H1 (cell line): ENCODE results near the gene MEP1A. TPM values are rescaled to one million over a fixed set of nuclear protein-coding genes. Genes with fewer than 3 reads are reported as not detected.
"Not testable (repeated sequence)": the region's sequence is repeated elsewhere in the genome, so short reads cannot be mapped to it uniquely, and the experiment has no call there.

Source experiments
- CTCF ChIA-PET: fragments of 300-600 bp; sonication (Branson Sonifier 250); formaldehyde crosslinking; loops from one replicate; lab custom pipeline; 2021; ENCODE audit not compliant: partially characterized antibody; lab: Charles Lee
- POLR2A ChIA-PET: fragments of 300-600 bp; sonication (Branson Sonifier 250); formaldehyde crosslinking; loops from one replicate; lab custom pipeline; 2021; ENCODE audit warnings: inconsistent platforms; ENCODE audit not compliant: partially characterized antibody; lab: Charles Lee
- DNase-seq, 2 experiments: peaks; one replicate each; pipeline versions ENCODE4 v3.0.0 to v3.0.0-alpha.2; 2010 to 2022; ENCODE audit warnings: low spot score in 2 of 2, low read depth in 1 of 2, mixed read lengths in 1 of 2
- FAIRE-seq: peaks from 2 replicates; lab custom pipeline; 2011; peaks lifted over from hg19 to GRCh38; lab: Jason Lieb, UNC
- H2AFZ ChIP-seq: 2 replicates; pipeline ENCODE4 v1.8.1; 2012; ENCODE audit warnings: low read length, inconsistent platforms
- H2AK5ac ChIP-seq: 2 replicates; pipeline ENCODE4 v1.6.1; 2013; ENCODE audit warnings: low read depth, low read length
- H2BK120ac ChIP-seq: replicated peaks from 2 replicates; pipeline ENCODE3; 2013; ENCODE audit warnings: low read depth, low read length, inconsistent platforms
- H2BK12ac ChIP-seq: 2 replicates; pipeline ENCODE4 v1.6.1; 2013; ENCODE audit warnings: low read depth, low read length
- H2BK15ac ChIP-seq: 2 replicates; pipeline ENCODE4 v1.6.1; 2013; ENCODE audit warnings: low read length
- H2BK20ac ChIP-seq: 2 replicates; pipeline ENCODE4 v1.6.1; 2013; ENCODE audit warnings: low read length
- H2BK5ac ChIP-seq: 2 replicates; pipeline ENCODE4 v1.6.1; 2013; ENCODE audit warnings: low read depth, low read length
- H3K14ac ChIP-seq: 2 replicates; pipeline ENCODE4 v1.6.1; 2013; ENCODE audit warnings: inconsistent platforms; ENCODE audit not compliant: insufficient read length
- H3K18ac ChIP-seq: 2 replicates; pipeline ENCODE4 v1.6.1; 2013; ENCODE audit warnings: low read length; ENCODE audit errors: extremely low read depth
- H3K23ac ChIP-seq: 2 replicates; pipeline ENCODE4 v1.6.1; 2013; ENCODE audit warnings: inconsistent platforms; ENCODE audit not compliant: insufficient read length
- H3K23me2 ChIP-seq: 2 replicates; pipeline ENCODE4 v1.6.1; 2013; ENCODE audit warnings: low read depth, low read length
- H3K27ac ChIP-seq: 2 replicates; pipeline ENCODE4 v1.6.1; 2011; ENCODE audit warnings: low read depth, low read length, inconsistent platforms
- H3K27me3 ChIP-seq, 4 experiments: replicated peaks in 1 of 4; 1 replicate in 1 of 4; 2 replicates in 3 of 4; pipeline versions ENCODE4 v1.6.1 to v1.8.1; 2011 to 2013; ENCODE audit warnings: low read length in 3 of 4, mild to moderate bottlenecking in 3 of 4, inconsistent platforms in 2 of 4, mixed read lengths in 2 of 4, moderate library complexity in 1 of 4; ENCODE audit not compliant: control insufficient read depth in 3 of 4, insufficient read depth in 3 of 4; ENCODE audit errors: extremely low read depth in 1 of 4
- H3K36me3 ChIP-seq, 4 experiments: 2 replicates each; pipeline versions ENCODE4 v1.6.1 to v1.8.1; 2011 to 2013; ENCODE audit warnings: mild to moderate bottlenecking in 4 of 4, low read length in 3 of 4, moderate library complexity in 2 of 4, control low read depth in 1 of 4, inconsistent platforms in 1 of 4; ENCODE audit not compliant: insufficient read depth in 4 of 4, control insufficient read depth in 2 of 4
- H3K4ac ChIP-seq: replicated peaks from 2 replicates; pipeline ENCODE3; 2013; ENCODE audit warnings: low read length, low read depth, mixed read lengths, inconsistent platforms; ENCODE audit not compliant: insufficient read length
- H3K4me1 ChIP-seq, 4 experiments: replicated peaks in 1 of 4; 1 replicate in 1 of 4; 2 replicates in 3 of 4; pipeline versions ENCODE4 v1.6.1 to v1.8.1; 2011 to 2013; ENCODE audit warnings: low read length in 3 of 4, inconsistent platforms in 2 of 4, mixed read lengths in 1 of 4; ENCODE audit not compliant: insufficient read depth in 4 of 4, control insufficient read depth in 3 of 4
- H3K4me2 ChIP-seq, 2 experiments: 2 replicates each; pipeline versions ENCODE4 v1.6.1 to v1.8.1; 2011 to 2013; ENCODE audit warnings: low read depth in 2 of 2, low read length in 2 of 2, control low read depth in 1 of 2, inconsistent platforms in 1 of 2, mild to moderate bottlenecking in 1 of 2; ENCODE audit not compliant: insufficient read depth in 1 of 2
- H3K4me3 ChIP-seq, 4 experiments: fragments of 200-600, 300-600 bp in 1 of 4; sonication (generic), shearing (Covaris generic), sonication (Bioruptor Twin) in 1 of 4; 2 replicates each; pipeline versions ENCODE4 v1.5.1 to v1.8.1; 2011 to 2016; ENCODE audit warnings: low read length in 4 of 4, low read depth in 3 of 4, control low read depth in 2 of 4, inconsistent platforms in 2 of 4, mild to moderate bottlenecking in 2 of 4, mixed read lengths in 1 of 4, moderate library complexity in 1 of 4; ENCODE audit not compliant: insufficient read depth in 2 of 4; ENCODE audit errors: extremely low read depth in 1 of 4
- H3K56ac ChIP-seq: replicated peaks from 2 replicates; pipeline ENCODE3; 2013; ENCODE audit warnings: low read depth, mild to moderate bottlenecking, mixed read lengths, low read length, inconsistent platforms; ENCODE audit not compliant: insufficient read length
- H3K79me1 ChIP-seq: 2 replicates; pipeline ENCODE4 v1.6.1; 2013; ENCODE audit warnings: low read depth, low read length, control low read depth
- H3K79me2 ChIP-seq, 2 experiments: 2 replicates each; pipeline versions ENCODE4 v1.6.1 to v1.8.1; 2012 to 2013; ENCODE audit warnings: low read length in 2 of 2, mild to moderate bottlenecking in 2 of 2, inconsistent platforms in 1 of 2; ENCODE audit not compliant: insufficient read depth in 2 of 2, control insufficient read depth in 1 of 2
- H3K9ac ChIP-seq, 4 experiments: replicated peaks in 1 of 4; 1 replicate in 1 of 4; 2 replicates in 3 of 4; pipeline versions ENCODE4 v1.6.1 to v1.8.1; 2011 to 2013; ENCODE audit warnings: low read depth in 3 of 4, low read length in 3 of 4, control low read depth in 2 of 4, mild to moderate bottlenecking in 2 of 4, moderate library complexity in 2 of 4, inconsistent platforms in 1 of 4; ENCODE audit errors: extremely low read depth in 1 of 4
- H3K9me3 ChIP-seq, 2 experiments: 2 replicates each; pipeline versions ENCODE4 v1.6.1 to v1.8.1; 2012 to 2013; ENCODE audit warnings: mild to moderate bottlenecking in 2 of 2, moderate library complexity in 2 of 2, control low read depth in 1 of 2, inconsistent platforms in 1 of 2, low read depth in 1 of 2, low read length in 1 of 2, mixed read lengths in 1 of 2; ENCODE audit not compliant: insufficient read depth in 2 of 2
- H4K20me1 ChIP-seq, 2 experiments: replicated peaks in 1 of 2; 2 replicates each; pipeline versions ENCODE3 to v1.8.1; 2011 to 2013; ENCODE audit warnings: inconsistent platforms in 2 of 2, low read length in 2 of 2, mild to moderate bottlenecking in 1 of 2; ENCODE audit not compliant: insufficient read depth in 2 of 2, control insufficient read depth in 1 of 2
- H4K5ac ChIP-seq: 2 replicates; pipeline ENCODE4 v1.6.1; 2013; ENCODE audit warnings: low read length, low read depth, mixed read lengths, inconsistent platforms; ENCODE audit not compliant: insufficient read length
- H4K8ac ChIP-seq: 2 replicates; pipeline ENCODE4 v1.8.0; 2013; ENCODE audit warnings: mild to moderate bottlenecking, moderate library complexity, low read length, inconsistent platforms; ENCODE audit not compliant: insufficient read depth; ENCODE audit errors: extremely low read depth
- H4K91ac ChIP-seq: replicated peaks from 2 replicates; pipeline ENCODE3; 2013; ENCODE audit warnings: low read length, mixed read lengths, inconsistent platforms; ENCODE audit not compliant: insufficient read length
- CTCF ChIP-seq, 3 experiments: IDR thresholded peaks; 1 replicate in 2 of 3; 2 replicates in 1 of 3; pipeline versions ENCODE4 v1.5.1 to v1.6.1; 2011; ENCODE audit warnings: low read length in 3 of 3, mild to moderate bottlenecking in 3 of 3, inconsistent platforms in 2 of 3, low read depth in 1 of 3, moderate library complexity in 1 of 3; ENCODE audit not compliant: insufficient read depth in 1 of 3; ENCODE audit errors: control extremely low read depth in 1 of 3
- RAD21 ChIP-seq, 2 experiments: IDR thresholded peaks in 1 of 2; conservative IDR thresholded peaks in 1 of 2; 2 replicates each; pipeline ENCODE4 v1.6.1; 2011; ENCODE audit warnings: low read depth in 2 of 2, low read length in 2 of 2, improper control_type of control experiment in 1 of 2, inconsistent platforms in 1 of 2, mild to moderate bottlenecking in 1 of 2, moderate library complexity in 1 of 2
- WGBS, 2 experiments: shearing (Covaris generic) in 1 of 2; methylation state at CpG; one replicate each; pipeline versions ENCODE4 v1.1.6 to v1.1.7; 2013 to 2015; ENCODE audit warnings: low lambda C conversion rate in 2 of 2, mixed read lengths in 2 of 2, inconsistent platforms in 1 of 2, low coverage in 1 of 2, missing lambda C conversion rate in 1 of 2; ENCODE audit not compliant: insufficient replicate concordance in 2 of 2, insufficient coverage in 1 of 2, insufficient read length in 1 of 2; ENCODE audit errors: extremely low coverage in 1 of 2, missing lambda C conversion rate in 1 of 2; 5-methylcytosine and 5-hydroxymethylcytosine counted together
- polyA plus RNA-seq, 7 experiments: library from polyadenylated mRNA; depleted of rRNA in 3 of 7; stranded (reverse) in 5 of 7; unstranded in 2 of 7; fragments of >200 nt in 5 of 7; fragments of 200-250 nt in 2 of 7; gene quantifications; 1 replicate in 5 of 7; 2 replicates in 1 of 7; 4 replicates in 1 of 7; pipeline versions ENCODE4 v1.2.1 to v1.2.3, GENCODE V29; 2011 to 2013; ENCODE audit warnings: missing spikeins in 2 of 7, mixed read lengths in 2 of 7
- total RNA-seq: library from RNA; stranded (reverse); fragmentation: NEBNext Ultra II Directional; extraction: Animal tissue kit (Norgen Biotek cat#: 25700); gene quantifications from 2 replicates; pipeline ENCODE4 v1.2.1, GENCODE V29; 2021

Gene MEP1A
- total and polyA plus RNA-seq, 2 of the 8 experiments (the other 6 are each of a cell fraction or from before 2014, with no cell fraction given) = 0.03 TPM; not detected in 1

GRCh38 chr6:46855966-46856365 is 62.8 kb downstream of the MEP1A start:
- H2BK5ac ChIP-seq, POLR2A ChIA-PET: not testable (repeated sequence)
- 0% methylated on average over 1 of the region's 1 CpG; no CpG with 5 or more reads in 1 of the 2 experiments for WGBS, 2 experiments

More at GRCh38 chr6:46855966-46856365, 62.8 kb downstream of the MEP1A start:
- H2BK120ac ChIP-seq, H3K23me2 ChIP-seq, H3K36me3 ChIP-seq, H4K5ac ChIP-seq, H2BK12ac ChIP-seq, H3K14ac ChIP-seq, H3K23ac ChIP-seq, H4K91ac ChIP-seq, H3K4me3 ChIP-seq, H2AK5ac ChIP-seq, H3K56ac ChIP-seq, H3K79me1 ChIP-seq, H3K4me2 ChIP-seq, FAIRE-seq, H4K8ac ChIP-seq, H3K18ac ChIP-seq, H2BK15ac ChIP-seq, H3K9ac ChIP-seq, H3K4me1 ChIP-seq, H3K4ac ChIP-seq, H3K9me3 ChIP-seq, H4K20me1 ChIP-seq, H3K27ac ChIP-seq, H3K27me3 ChIP-seq, H2BK20ac ChIP-seq, H3K79me2 ChIP-seq, H2AFZ ChIP-seq: not testable (repeated sequence)
- TF ChIP-seq CTCF (IDR thresholded peaks at IDR 0.05; ENCODE audit: control extremely low read depth in 1 of 3, insufficient read depth in 1 of 3, low read depth in 1 of 3, low read length in 3 of 3) = peak in 2 of 3 experiments; percentile 34 to 54; a peak in 2 of 4 replicates
- peak; percentile 32 to 42 for TF ChIP-seq RAD21 (IDR thresholded peaks at IDR 0.05 in 1 of 2, conservative IDR thresholded peaks at IDR 0.05 in 1 of 2; ENCODE audit: low read depth in 2 of 2, low read length in 2 of 2)
- peak in 1 of 2 experiments; percentile 73 for DNase-seq
- CTCF ChIA-PET = interaction anchor here (0.5 to 2.8 kb wide), 27 partner anchors 8 to 690 kb away, joined by 3 to 9 read pairs (median 4); partner anchors contain the start of gene ADGRF1
